ENCODE measurements around the gene SATB2.

- no peak for TF ChIP-seq POLR2A (IDR thresholded peaks at IDR 0.05)
- TF ChIP-seq CTCF (IDR thresholded peaks at IDR 0.05): no peak
Observed at GRCh38 chr2:199460846-199461710, 3.3 kb upstream of the SATB2 start.

Data from lower leg skin (tissue), 3 donors.